ENCODE data around the gene PRR23C. TPM values are rescaled to one million over a fixed set of nuclear protein-coding genes. Genes with fewer than 3 reads are reported as not detected.
"Not testable (repeated sequence)": the region's sequence is repeated elsewhere in the genome, so short reads cannot be mapped to it uniquely, and the experiment has no call there.

Gene PRR23C
- polyA plus RNA-seq (ENCODE audit: insufficient read length in 12 of 12) = under 1 TPM in 1 of 12 donors, not detected in 11; 0.07 TPM
- long read RNA-seq, donor 1 = 0 reads
- long read RNA-seq, donor 2 = 0 reads
- long read RNA-seq, donor 3 = 0 reads
- long read RNA-seq, donor 4 = 0 reads
- long read RNA-seq, donor 5 = 0 reads
- long read RNA-seq, donor 6 = 0 reads
- long read RNA-seq, donor 7 = 0 reads
- long read RNA-seq, donor 8 = 0 reads
- long read RNA-seq, donor 9 = 0 reads
- long read RNA-seq, donor 10 = 0 reads
- long read RNA-seq, donor 11 = 0 reads

DNA sequence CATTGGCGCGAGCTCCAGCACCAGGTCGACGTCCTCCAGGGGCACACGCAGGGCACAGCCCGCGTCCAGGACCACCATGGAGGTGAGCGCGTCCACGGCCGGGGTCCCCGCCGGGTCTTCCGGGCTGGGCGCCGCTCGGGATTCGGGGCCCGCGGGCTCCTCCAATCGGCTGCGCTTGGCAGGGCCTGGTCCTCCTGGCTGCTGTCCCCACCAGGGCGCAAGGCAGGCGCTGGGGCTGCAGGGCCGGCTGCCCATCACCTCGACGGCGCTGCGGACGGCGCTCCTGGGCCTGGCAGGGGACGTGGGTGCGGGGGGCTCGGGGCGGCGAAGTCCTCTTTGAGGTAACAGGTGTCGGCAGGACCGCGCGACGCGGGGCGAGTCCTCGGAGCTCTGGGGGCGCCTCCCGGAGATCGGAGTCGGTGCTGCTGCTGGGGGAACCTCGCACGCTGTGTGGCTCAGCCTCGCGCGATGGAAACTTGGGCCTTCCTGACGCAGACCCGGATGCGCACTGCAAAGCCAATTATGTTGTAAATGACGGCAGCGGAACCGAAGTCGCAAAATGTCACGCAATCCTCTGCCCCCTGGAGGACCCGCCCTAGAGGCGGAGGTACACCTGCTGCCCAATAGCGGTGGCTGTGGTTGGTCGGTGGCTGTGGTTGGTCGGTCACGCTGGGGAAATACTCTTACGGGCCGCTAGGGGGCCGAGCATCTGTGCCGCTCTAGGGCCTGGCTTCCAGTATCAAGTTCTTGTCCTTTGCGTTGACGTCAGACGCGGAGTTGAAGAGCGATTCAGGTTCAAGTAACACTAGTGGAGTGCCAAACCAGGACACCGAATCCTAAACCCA is at the start of gene PRR23C:
PRR23C (minus strand) TSS at position 527 of the 845 bp plus-strand sequence; CDS start at position 255, 272 bp downstream.
- no peak for DNase-seq

- no peak for DNase-seq
Measured at GRCh38 chr3:139093840-139094239, 49.1 kb upstream of the PRR23C start.

DNA sequence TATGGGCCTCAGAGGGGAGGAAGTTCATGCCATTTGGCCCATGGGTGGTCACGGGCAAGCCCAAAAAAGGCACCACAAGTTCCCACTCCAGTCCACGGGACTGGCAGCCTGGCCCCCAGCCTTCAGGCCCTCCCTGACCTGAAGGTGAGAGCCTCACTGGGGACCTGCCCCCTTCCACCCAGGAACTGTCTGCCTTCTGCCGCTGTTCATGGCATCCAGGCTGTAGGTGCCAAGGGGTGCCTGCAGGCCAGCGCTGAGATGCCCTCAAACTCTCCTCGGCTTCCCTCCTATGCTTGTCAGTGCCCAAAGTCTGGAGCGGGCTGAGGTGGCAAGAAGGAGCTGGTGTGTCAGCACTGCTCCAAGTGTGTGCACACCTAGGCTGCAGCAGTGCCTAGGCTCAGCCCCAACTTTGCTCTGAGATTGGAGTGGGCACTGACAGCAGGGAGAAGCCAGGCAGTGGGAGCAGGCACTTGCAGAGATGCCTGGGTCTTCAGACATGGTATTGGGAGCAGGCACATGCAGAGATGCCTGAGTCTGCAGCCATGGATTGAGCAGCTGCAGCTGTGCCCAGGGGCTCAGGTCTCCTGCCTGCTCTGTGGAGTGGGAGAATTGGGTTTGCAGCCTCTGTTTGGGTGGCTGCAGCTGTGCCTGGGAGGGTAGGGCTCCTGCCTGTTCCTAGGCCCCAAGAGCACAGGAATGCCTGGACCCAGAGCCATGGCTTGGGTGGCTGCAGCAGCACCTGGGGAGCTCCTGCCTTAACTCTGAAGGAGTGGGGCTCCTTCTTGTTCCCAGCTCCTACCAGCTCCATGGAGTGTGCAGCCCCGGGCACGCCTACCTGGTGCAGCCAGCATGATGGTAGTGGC is 44.0 kb upstream of the PRR23C start:
- DNase-seq = no peak

DNA sequence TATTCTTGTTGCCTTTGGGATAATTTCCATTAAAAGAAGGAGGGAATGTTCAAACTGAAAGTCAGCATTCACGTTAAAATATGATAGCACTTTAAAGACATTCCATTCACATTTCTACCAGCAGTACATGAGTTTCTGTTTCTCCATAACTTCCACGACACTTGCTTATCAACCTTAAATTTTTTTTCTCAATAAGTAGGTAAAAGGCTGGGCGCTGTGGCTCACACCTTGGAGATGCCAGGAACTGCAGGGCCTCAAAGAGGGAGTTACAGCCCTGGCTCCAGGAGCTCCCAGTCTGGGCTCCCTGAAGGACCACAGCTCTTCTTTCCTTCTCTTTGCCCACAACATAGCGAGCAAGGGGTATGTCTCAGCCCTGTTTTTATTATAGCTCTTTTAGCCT is 42.9 kb upstream of the PRR23C start:
- DNase-seq = no peak

DNA sequence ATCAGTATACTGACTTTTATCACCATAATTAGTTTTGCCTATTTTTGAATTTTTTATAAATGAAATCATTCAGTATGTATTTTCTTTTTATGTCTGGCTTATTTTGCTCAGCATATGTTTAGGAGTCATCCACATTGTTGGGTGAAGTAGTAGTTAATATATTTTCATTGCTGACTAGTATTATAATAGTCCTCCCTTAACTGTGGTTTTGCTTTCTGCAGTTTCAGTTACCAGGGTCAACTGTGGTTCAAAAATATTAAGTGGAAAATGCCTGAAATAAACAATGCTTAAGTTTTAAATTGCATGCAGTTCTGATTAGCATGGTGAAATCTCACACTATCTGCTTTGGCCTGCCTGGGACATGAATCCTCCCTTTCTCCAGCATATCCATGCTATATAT is 39.5 kb upstream of the PRR23C start:
- DNase-seq = no peak

DNA sequence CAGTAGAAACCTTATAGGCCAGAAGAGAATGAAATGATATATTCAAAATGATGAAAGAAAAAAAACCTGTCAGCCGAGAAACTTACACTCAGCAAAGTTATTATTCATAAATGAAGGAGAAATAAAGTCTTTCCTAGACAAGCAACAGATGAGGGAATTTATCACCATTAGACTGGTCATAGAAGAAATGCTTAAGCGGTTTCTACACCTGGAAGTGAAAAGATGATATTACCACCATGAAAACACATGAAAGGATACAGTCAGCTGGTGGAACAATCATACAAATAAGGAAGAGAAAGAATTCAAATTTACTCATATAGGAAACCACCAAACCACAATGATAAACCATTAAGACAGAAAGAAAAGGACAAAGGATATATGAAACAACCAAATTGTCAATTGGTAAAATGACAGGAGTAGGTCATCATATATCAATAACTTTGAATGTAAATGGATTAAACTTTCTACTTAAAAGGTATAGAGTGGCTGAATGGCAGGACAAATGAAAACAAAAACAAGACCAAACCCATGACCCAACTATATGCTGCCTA is 29.9 kb upstream of the PRR23C start:
- DNase-seq = no peak

- no peak for DNase-seq
Measured at GRCh38 chr3:139062918-139063317, 18.2 kb upstream of the PRR23C start.

- no peak for DNase-seq
Measured at GRCh38 chr3:139052802-139053600, 8.3 kb upstream of the PRR23C start.

DNA sequence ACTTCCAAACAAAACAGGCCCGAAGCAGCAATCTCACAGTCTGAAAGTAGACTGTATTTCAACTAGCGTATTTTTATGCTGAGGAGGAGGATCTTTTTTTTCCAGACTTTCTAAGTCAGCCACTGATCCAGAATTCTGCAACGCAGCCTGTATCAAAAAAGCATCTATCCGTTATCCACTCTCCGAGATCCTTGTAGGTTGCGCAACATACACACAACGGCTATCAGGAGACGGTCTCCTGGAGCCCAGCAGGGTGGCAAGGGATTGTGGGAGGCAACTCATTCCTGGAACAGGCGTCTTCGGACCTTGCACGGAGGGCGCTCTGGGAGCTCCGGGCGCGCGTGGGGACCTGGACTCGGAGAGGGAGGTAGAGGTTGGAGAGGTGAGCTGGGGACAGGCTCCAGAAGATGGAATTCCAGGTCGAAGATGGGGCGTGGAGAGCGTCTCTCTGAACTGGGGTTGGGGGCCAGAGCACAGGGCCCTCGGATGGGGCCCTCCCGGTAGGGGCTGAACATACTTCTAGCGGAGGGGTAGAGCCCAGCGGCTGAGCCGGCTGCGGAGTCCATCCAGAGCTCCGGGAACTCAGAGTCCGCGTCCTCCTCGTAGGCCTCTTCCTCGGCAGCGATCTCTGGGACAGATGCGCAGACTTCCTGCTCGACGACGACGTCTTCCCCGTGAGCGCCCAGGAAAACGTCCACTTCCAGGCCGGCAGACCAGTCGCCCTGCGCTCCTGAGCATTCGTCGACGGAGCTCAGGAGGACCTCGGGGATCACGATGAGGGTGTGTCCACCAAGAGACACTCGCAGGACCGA is 932 bp downstream of the PRR23C start:
- DNase-seq = no peak

DNA sequence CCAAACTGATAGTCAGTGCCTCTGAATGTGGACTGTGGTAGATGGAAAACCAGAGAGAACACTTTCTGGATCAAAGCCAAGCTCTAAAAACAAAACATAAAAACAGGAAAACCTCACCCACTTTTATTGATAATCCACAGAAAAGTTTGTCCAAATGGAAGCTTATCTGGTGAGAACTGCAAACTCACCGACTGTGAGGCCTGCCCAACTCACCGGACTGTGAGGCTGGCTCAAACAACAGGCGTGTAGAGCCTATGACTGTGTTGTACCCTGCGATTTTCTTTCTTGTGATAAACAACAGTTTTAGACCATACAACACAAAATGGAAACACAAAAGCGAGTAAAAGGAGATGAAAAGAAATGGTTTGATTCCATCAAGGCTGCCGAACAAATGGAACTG is 7.2 kb downstream of the PRR23C start:
- no peak for DNase-seq

DNA sequence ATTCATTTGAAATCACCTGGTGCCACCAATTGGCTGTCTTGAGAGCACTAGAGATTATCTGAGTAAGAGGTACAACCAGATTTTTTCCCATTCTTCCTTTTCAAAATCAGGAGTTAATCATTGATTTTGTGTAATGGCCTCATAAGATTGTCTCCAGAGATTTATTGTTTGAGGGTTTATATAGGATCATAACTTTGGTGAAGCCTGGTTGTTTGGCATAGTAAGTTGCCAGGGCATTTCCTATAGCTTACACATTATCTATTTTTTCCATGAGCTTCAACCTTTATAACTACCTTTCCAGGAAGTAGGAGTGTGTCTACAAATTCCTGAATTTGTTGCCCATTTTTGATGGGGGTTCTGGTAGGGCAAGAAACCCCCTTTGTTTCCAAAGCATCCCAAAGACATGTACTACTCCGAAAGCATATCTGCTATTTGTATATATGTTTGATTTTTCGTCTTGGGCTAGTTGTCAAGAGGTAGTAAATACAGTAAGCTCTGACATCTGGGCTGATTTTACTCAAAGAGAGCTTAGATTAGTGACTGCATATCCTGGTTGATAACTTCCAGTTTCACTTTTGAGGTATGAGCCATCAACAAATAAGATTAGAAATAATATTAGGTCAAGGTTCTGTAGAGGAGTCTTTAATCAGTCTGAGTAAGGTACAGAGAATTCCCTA is 12.2 kb downstream of the PRR23C start:
- DNase-seq = no peak

DNA sequence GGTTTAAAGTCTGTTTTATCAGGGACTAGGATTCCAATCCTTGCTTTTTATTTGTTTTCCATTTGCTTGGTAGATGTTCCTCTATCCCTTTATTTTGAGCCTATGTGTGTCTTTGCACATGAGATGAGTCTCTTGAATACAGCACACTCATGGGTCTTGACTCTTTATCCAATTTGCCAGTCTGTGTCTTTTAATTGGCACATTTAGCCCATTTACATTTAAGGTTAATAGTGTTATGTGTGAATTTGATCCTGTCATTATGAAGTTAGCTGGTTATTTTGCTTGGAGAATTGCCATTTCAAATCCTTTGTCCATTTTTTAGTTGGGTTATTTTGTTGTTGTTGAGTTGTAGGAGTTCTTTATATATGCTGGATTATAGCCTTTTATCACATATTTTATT is 14.1 kb downstream of the PRR23C start:
- DNase-seq = not testable (repeated sequence)

DNA sequence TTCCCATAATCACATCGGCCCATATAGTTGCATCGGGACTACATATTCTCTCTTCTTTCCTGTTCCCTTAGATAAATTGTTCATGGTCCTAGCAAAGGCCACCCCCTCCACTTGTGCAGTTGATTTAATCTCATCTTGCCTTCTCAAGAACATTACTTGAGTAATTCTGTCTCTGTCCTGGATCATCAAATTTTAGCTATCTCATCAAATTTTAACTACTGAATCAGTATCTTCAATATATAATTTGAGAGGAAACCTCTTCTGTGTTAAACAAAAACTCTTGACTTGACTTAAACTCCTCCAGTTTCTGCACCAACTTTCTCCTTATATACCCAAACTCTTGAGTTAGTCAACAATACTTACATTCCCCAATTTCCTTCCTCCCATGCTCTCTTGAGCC is 19.7 kb downstream of the PRR23C start:
- no peak for DNase-seq

- DNase-seq = no peak
Measured at GRCh38 chr3:139020868-139021234, 23.8 kb downstream of the PRR23C start, which contains the start of gene PRR23B. Gene PRR23B, minus strand, starts transcription at chr3:139020926. Its CDS starts 265 bp downstream, at chr3:139020661.

- DNase-seq = no peak
Measured at GRCh38 chr3:139020036-139020867, 24.4 kb downstream of the PRR23C start.

- DNase-seq = no peak
Measured at GRCh38 chr3:139016430-139017048, 28.2 kb downstream of the PRR23C start.

DNA sequence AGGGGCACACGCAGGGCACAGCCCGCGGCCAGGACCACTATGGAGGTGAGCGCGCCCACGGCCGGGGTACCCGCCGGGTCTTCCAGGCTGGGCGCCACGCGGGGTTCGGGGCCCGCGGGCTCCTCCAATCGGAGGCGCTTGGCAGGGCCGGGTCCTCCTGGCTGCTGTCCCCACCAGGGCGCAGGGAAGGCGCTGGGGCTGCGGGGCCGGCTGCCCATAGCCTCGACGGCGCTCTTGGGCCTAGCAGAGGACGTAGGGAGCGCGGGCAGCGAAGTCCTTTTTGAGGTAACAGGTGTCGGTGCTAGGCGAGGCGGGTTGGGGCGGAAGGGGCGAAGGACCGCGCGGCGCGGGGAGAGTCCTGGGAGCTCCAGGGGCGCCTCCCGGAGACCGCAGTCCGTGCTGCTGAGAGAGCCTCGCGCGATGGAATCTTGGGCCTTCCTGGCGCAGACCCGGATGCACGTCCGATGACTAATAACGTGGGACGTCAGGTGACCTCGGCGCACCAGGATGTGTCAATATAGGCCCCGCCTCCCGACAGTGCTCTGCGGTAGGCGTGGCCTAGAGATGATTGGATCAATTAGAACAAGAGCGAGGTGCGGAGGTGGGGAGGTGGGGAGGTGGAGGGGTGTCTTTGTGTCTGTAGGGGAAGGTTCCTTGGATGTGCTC is 38.5 kb downstream of the PRR23C start, which contains the start of gene PRR23A:
PRR23A (minus strand) TSS at position 218 of the 666 bp plus-strand sequence; CDS start at position 218, 0 bp downstream.
- no peak for DNase-seq
